GM23338 (cell line): ENCODE data around the gene EDDM13. TPM values are rescaled to one million over a fixed set of nuclear protein-coding genes. Genes with fewer than 3 reads are reported as not detected.
A peak's percentile ranks its signal among the peaks of the same experiment; 100 is the strongest.

Experiments
- ATAC-seq: fragments of 200-7000 bp; cut with Tn5 transposase; 3 replicates; pipeline ENCODE4 v1.9.1; 2020
- DNase-seq: peaks from one replicate; pipeline ENCODE4 v3.0.0-alpha.2; 2015; ENCODE audit warnings: low spot score
- H2AFZ ChIP-seq: fragments of 200-600 bp; sonication (generic); 2 replicates; pipeline ENCODE4 v1.8.0; 2016; ENCODE audit warnings: antibody characterized with exemption, mild to moderate bottlenecking, moderate library complexity
- H3F3A ChIP-seq: fragments of 200-600 bp; sonication (generic); replicated peaks from 2 replicates; pipeline ENCODE4 v1.8.0; 2017; ENCODE audit warnings: antibody characterized with exemption, mixed run types, low read depth
- H3K27ac ChIP-seq: fragments of 200-600 bp; sonication (generic); 2 replicates; pipeline ENCODE4 v1.6.1; 2016; ENCODE audit warnings: low read depth
- H3K27me3 ChIP-seq: fragments of 200-600 bp; sonication (generic); 2 replicates; pipeline ENCODE4 v1.8.0; 2016; ENCODE audit warnings: mild to moderate bottlenecking, mixed run types, moderate library complexity; ENCODE audit not compliant: insufficient read depth
- H3K36me3 ChIP-seq: fragments of 200-600 bp; sonication (generic); 2 replicates; pipeline ENCODE4 v1.8.0; 2016; ENCODE audit warnings: mild to moderate bottlenecking; ENCODE audit not compliant: insufficient read depth
- H3K4me1 ChIP-seq: fragments of 200-600 bp; sonication (generic); 2 replicates; pipeline ENCODE4 v1.8.0; 2016; ENCODE audit warnings: mild to moderate bottlenecking, moderate library complexity; ENCODE audit not compliant: insufficient read depth
- H3K4me2 ChIP-seq: fragments of 200-600 bp; sonication (generic); 2 replicates; pipeline ENCODE4 v1.7.1; 2017; ENCODE audit warnings: mixed run types
- H3K4me3 ChIP-seq: fragments of 200-600 bp; sonication (generic); 2 replicates; pipeline ENCODE4 v1.6.1; 2016; ENCODE audit warnings: mixed run types
- H3K79me2 ChIP-seq: fragments of 200-600 bp; sonication (generic); replicated peaks from 2 replicates; pipeline ENCODE4 v1.8.0; 2017; ENCODE audit warnings: mild to moderate bottlenecking; ENCODE audit not compliant: insufficient read depth
- H3K9me2 ChIP-seq: fragments of 200-600 bp; sonication (generic); 2 replicates; pipeline ENCODE4 v1.8.0; 2017; ENCODE audit not compliant: insufficient read depth
- H4K20me1 ChIP-seq: fragments of 200-600 bp; sonication (generic); replicated peaks from 2 replicates; pipeline ENCODE4 v1.8.0; 2017; ENCODE audit warnings: mild to moderate bottlenecking; ENCODE audit not compliant: insufficient read depth
- H3K27ac Mint-ChIP-seq: 2 replicates; pipeline ENCODE4 v1.8.0; 2020; ENCODE audit warnings: inconsistent platforms, mild to moderate bottlenecking, moderate library complexity, mixed read lengths
- H3K27me3 Mint-ChIP-seq: 3 replicates; pipeline ENCODE4 v1.8.0; 2022; ENCODE audit warnings: low read depth, mild to moderate bottlenecking, moderate library complexity, mixed read lengths, inconsistent platforms; ENCODE audit not compliant: insufficient read depth, poor library complexity
- H3K36me3 Mint-ChIP-seq: 3 replicates; pipeline ENCODE4 v1.8.0; 2021; ENCODE audit warnings: low read depth, mild to moderate bottlenecking, inconsistent platforms, moderate library complexity, mixed read lengths
- H3K4me1 Mint-ChIP-seq: 3 replicates; pipeline ENCODE4 v1.8.0; 2020; ENCODE audit warnings: mild to moderate bottlenecking, inconsistent platforms, mixed read lengths
- H3K4me3 Mint-ChIP-seq: 3 replicates; pipeline ENCODE4 v1.8.0; 2021; ENCODE audit warnings: moderate library complexity, mild to moderate bottlenecking, inconsistent platforms, mixed read lengths
- H3K9me3 Mint-ChIP-seq: 3 replicates; pipeline ENCODE4 v1.8.0; 2020; ENCODE audit warnings: moderate library complexity, mild to moderate bottlenecking, inconsistent platforms, mixed read lengths
- EZH2 ChIP-seq: fragments of 200-600 bp; sonication (generic); IDR thresholded peaks from one replicate; pipeline ENCODE4 v1.8.0; 2017; ENCODE audit warnings: antibody characterized with exemption, mild to moderate bottlenecking, low read depth; ENCODE audit not compliant: unreplicated experiment
- REST ChIP-seq: IDR thresholded peaks from one replicate; pipeline ENCODE4 v1.6.1; 2018; ENCODE audit warnings: antibody characterized with exemption; ENCODE audit not compliant: unreplicated experiment
- polyA plus RNA-seq: library from polyadenylated mRNA; unstranded; fragments of >200 nt; fragmentation: Nextera tagmentation; extraction: Ambion mirVana; gene quantifications from 2 replicates; pipeline ENCODE4 v1.2.1, GENCODE V29; 2016
- total RNA-seq: library from RNA; depleted of rRNA; stranded (reverse); fragments of >200 nt; shearing (Covaris generic); gene quantifications from 2 replicates; pipeline ENCODE4 v1.2.3, GENCODE V29; 2014
- TF ChIP-seq, protein P1 (sequence below), 2 experiments: fragments of 200-600 bp in 1 of 2; sonication (generic) in 1 of 2; conservative IDR thresholded peaks; 2 replicates each; pipeline versions ENCODE4 v1.5.1 to v1.6.1; 2016 to 2017; ENCODE audit warnings: antibody characterized with exemption in 2 of 2, low read depth in 2 of 2, mild to moderate bottlenecking in 2 of 2, moderate library complexity in 1 of 2

The EDDM13 gene
- total and polyA plus RNA-seq, 2 experiments from 2014 or later = 0.68 TPM; not detected in 1

- no peak for TF ChIP-seq REST
- TF ChIP-seq EZH2 = no peak
Measured at GRCh38 chr19:56312342-56312741, 39.8 kb downstream of the EDDM13 start (continued).

GRCh38 chr19:56312787-56313657 lies 40.5 kb downstream of the EDDM13 start:
- 0 out of 2 replicates have a peak, but pooled peaks cover 2% of the 10 kb centered on the region for H3K4me1 ChIP-seq
- peaks cover 3% of the 10 kb centered on the region for H3K9me3 Mint-ChIP-seq
- no peak overlapping the region for H3K27ac ChIP-seq

GRCh38 chr19:56314018-56314380 lies 41.5 kb downstream of the EDDM13 start:
- peak overlapping the region; percentile 51 for H3K4me3 ChIP-seq
- H3K27ac Mint-ChIP-seq = peak overlapping the region; percentile 99
- peak overlapping the region; percentile 90 for H3K4me2 ChIP-seq
- H3K79me2 ChIP-seq = no peaks in the 10 kb centered on the region
- H3F3A ChIP-seq = 0 out of 2 replicates have a peak, but pooled peaks cover 2% of the 10 kb centered on the region
- peak overlapping the region; percentile 33 for H3K27ac ChIP-seq
- H3K27me3 ChIP-seq = no peaks in the 10 kb centered on the region
- peaks cover 3% of the 10 kb centered on the region for H3K9me3 Mint-ChIP-seq
- TF ChIP-seq, protein P1, sequence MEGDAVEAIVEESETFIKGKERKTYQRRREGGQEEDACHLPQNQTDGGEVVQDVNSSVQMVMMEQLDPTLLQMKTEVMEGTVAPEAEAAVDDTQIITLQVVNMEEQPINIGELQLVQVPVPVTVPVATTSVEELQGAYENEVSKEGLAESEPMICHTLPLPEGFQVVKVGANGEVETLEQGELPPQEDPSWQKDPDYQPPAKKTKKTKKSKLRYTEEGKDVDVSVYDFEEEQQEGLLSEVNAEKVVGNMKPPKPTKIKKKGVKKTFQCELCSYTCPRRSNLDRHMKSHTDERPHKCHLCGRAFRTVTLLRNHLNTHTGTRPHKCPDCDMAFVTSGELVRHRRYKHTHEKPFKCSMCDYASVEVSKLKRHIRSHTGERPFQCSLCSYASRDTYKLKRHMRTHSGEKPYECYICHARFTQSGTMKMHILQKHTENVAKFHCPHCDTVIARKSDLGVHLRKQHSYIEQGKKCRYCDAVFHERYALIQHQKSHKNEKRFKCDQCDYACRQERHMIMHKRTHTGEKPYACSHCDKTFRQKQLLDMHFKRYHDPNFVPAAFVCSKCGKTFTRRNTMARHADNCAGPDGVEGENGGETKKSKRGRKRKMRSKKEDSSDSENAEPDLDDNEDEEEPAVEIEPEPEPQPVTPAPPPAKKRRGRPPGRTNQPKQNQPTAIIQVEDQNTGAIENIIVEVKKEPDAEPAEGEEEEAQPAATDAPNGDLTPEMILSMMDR (conservative IDR thresholded peaks at IDR 0.05; ENCODE audit: low read depth in 2 of 2) = no peak
- H2AFZ ChIP-seq = peak overlapping the region; percentile 54
- 0 out of 2 replicates have a peak, but pooled peaks cover 2% of the 10 kb centered on the region for H3K4me1 ChIP-seq
- no peaks in the 10 kb centered on the region for H4K20me1 ChIP-seq
- no peaks in the 10 kb centered on the region; the same call in 1 of the 2 replicates for H3K36me3 ChIP-seq
- ATAC-seq (peak; percentile 23), DNase-seq (peak; percentile 63)
- peaks cover 10% of the 10 kb centered on the region for H3K4me1 Mint-ChIP-seq
- H3K27me3 Mint-ChIP-seq = peaks cover 7% of the 10 kb centered on the region
- peak overlapping the region; percentile 92 for H3K4me3 Mint-ChIP-seq
- H3K9me2 ChIP-seq = no peaks in the 10 kb centered on the region
- peaks cover 14% of the 10 kb centered on the region for H3K36me3 Mint-ChIP-seq

More at GRCh38 chr19:56312787-56313657, 40.5 kb downstream of the EDDM13 start:
- H3F3A ChIP-seq = 0 out of 2 replicates have a peak, but pooled peaks cover 2% of the 10 kb centered on the region
- no peak for DNase-seq
- H3K79me2 ChIP-seq = no peaks in the 10 kb centered on the region
- Mint-ChIP-seq H3K27ac (no peak overlapping the region), H3K36me3 (peaks cover 15% of the 10 kb centered on the region), H3K4me3 (peak overlapping the region; percentile 92), H3K4me1 (peaks cover 10% of the 10 kb centered on the region), H3K27me3 (peaks cover 7% of the 10 kb centered on the region)
- TF ChIP-seq, protein P1 (conservative IDR thresholded peaks at IDR 0.05; ENCODE audit: low read depth in 2 of 2) = no peak
- H3K36me3 ChIP-seq = no peaks in the 10 kb centered on the region; the same call in 1 of the 2 replicates
- H3K27me3 ChIP-seq = no peaks in the 10 kb centered on the region
- H3K4me2 ChIP-seq = peak overlapping the region; percentile 90
- no peak overlapping the region for H2AFZ ChIP-seq
- no peaks in the 10 kb centered on the region for H4K20me1 ChIP-seq
- no peaks in the 10 kb centered on the region for H3K9me2 ChIP-seq
- ATAC-seq = no peak
- H3K4me3 ChIP-seq = peak overlapping the region; percentile 51
